ENCODE measurements around the gene SLC22A8.

GRCh38 chr11:63022441-63022840, 6.8 kb upstream of the SLC22A8 start:
- TF ChIP-seq CTCF (conservative IDR thresholded peaks at IDR 0.05; ENCODE audit: low read depth, low read length) (no peak), EZH2phosphoT487 (IDR thresholded peaks at IDR 0.05; ENCODE audit: borderline replicate concordance, low read length) (no peak), EZH2 (IDR thresholded peaks at IDR 0.05; ENCODE audit: low read length, unreplicated experiment) (no peak)

All from PC-3 (cell line).